Measurements from ENCODE around the gene MEF2A. TPM values are rescaled to one million over a fixed set of nuclear protein-coding genes. Genes with fewer than 3 reads are reported as not detected.

MEF2A gene
- total and polyA plus RNA-seq, 9 of the 15 experiments (the other 6 are each of a cell fraction or from before 2014, with no cell fraction given): 1.6 to 18.7 (median 8.7) TPM

DNA sequence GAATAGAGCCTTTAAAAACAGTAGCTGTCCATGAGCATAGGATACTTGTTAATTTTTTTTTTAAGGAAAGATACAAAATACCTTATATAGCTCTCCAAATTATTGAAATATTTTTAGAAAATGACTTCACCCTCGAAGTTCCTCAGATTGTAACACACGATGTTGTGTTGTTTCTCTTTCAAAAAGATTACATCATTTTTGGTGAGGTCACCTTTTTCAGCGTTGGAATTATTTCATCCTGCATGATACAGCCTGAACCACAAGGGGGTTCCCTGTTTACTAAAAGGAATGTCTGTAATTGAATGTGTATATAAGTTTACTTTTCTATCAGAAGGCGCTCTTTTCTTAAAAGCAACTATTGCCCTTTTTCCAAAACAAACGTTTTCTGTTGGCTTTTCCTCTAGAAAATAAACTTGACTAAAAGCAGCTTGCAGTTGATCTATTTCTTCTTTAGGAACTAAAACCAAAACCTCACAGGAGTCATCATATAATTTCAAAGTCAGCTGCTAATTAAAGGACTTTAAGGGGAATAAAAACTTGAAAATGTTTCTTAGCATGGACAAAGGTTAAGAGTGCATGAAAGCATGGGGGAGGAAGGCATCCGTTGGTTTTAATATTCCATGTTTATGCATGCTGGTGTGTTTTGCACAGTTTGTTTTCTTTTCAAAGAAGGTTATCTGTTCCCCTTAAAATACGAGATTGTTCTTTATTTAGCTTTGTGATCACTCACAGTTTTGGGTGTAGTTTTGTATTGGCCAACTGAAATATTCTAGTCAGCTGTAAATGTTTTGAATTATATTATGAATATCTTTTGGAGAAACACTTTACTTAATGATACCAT lies 138.0 kb downstream of the MEF2A start (continued):
- TF ChIP-seq VEZF1 (CRISPR knock-in tag; IDR thresholded peaks at IDR 0.05) (peak; percentile 33), TRIM25 (IDR thresholded peaks at IDR 0.05; ENCODE audit: borderline replicate concordance) (no peak), CTCF (IDR thresholded peaks at IDR 0.05 in 2 of 3, conservative IDR thresholded peaks at IDR 0.05 in 1 of 3; ENCODE audit: insufficient read depth in 2 of 3, low read depth in 1 of 3, low read length in 3 of 3) (peak; percentile 38 to 62 (median 40); a peak in 3 of 6 replicates), CTCFL (IDR thresholded peaks at IDR 0.05; ENCODE audit: borderline replicate concordance, insufficient read depth, low read depth, low read length, poor library complexity, severe bottlenecking) (peak; percentile 36), CXXC5 (CRISPR knock-in tag; IDR thresholded peaks at IDR 0.05) (0 out of 2 replicates have a peak, but pooled peaks have one; percentile 17), PHF8 (IDR thresholded peaks at IDR 0.05; ENCODE audit: borderline replicate concordance, low read length) (no peak), PCBP2 (IDR thresholded peaks at IDR 0.05; ENCODE audit: low read depth, low read length, poor library complexity, severe bottlenecking) (no peak), ATF3 (IDR thresholded peaks at IDR 0.05) (peak; percentile 99), ATF3 (CRISPR knock-in tag; conservative IDR thresholded peaks at IDR 0.05) (no peak), MBD2 (IDR thresholded peaks at IDR 0.05; ENCODE audit: borderline replicate concordance, low read depth) (no peak), TEAD4 (IDR thresholded peaks at IDR 0.05; ENCODE audit: low read length) (peak; percentile 54; the same call in 1 of the 2 replicates), TEAD4 (CRISPR knock-in tag; IDR thresholded peaks at IDR 0.05; ENCODE audit: borderline replicate concordance) (no peak)
- TF ChIP-seq, protein P1, sequence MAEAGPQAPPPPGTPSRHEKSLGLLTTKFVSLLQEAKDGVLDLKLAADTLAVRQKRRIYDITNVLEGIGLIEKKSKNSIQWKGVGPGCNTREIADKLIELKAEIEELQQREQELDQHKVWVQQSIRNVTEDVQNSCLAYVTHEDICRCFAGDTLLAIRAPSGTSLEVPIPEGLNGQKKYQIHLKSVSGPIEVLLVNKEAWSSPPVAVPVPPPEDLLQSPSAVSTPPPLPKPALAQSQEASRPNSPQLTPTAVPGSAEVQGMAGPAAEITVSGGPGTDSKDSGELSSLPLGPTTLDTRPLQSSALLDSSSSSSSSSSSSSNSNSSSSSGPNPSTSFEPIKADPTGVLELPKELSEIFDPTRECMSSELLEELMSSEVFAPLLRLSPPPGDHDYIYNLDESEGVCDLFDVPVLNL (CRISPR knock-in tag; IDR thresholded peaks at IDR 0.05; ENCODE audit: low read depth): no peak
- TF ChIP-seq, protein P2, sequence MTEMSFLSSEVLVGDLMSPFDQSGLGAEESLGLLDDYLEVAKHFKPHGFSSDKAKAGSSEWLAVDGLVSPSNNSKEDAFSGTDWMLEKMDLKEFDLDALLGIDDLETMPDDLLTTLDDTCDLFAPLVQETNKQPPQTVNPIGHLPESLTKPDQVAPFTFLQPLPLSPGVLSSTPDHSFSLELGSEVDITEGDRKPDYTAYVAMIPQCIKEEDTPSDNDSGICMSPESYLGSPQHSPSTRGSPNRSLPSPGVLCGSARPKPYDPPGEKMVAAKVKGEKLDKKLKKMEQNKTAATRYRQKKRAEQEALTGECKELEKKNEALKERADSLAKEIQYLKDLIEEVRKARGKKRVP (CRISPR knock-in tag; IDR thresholded peaks at IDR 0.05): peak; percentile 80; the same call in 1 of the 2 replicates

All from K562 (cell line).